HepG2 (cell line): ENCODE results near the gene TMEM183A. TPM values are rescaled to one million over a fixed set of nuclear protein-coding genes. Genes with fewer than 3 reads are reported as not detected.
A peak's percentile ranks its signal among the peaks of the same experiment; 100 is the strongest.

Experiments
- ATAD3A ChIP-seq: sonication (generic); formaldehyde crosslinking; IDR thresholded peaks from 2 replicates; pipeline ENCODE4 v1.4.0; 2020; ENCODE audit warnings: missing genetic modification reagents
- ATF4 ChIP-seq, 2 experiments: fragments of 450-650 bp in 1 of 2; sonication (generic) in 1 of 2; formaldehyde crosslinking; IDR thresholded peaks; 2 replicates each; pipeline versions ENCODE4 v1.5.0 to v1.8.0; 2020 to 2022; ENCODE audit warnings: mild to moderate bottlenecking in 1 of 2, missing genetic modification reagents in 1 of 2
- DBP ChIP-seq: sonication (generic); formaldehyde crosslinking; IDR thresholded peaks from 2 replicates; pipeline ENCODE4 v1.4.0; 2020; ENCODE audit warnings: missing genetic modification reagents; ENCODE audit errors: not compliant biosample characterization
- DMTF1 ChIP-seq: sonication (generic); formaldehyde crosslinking; IDR thresholded peaks from 2 replicates; pipeline ENCODE4 v1.4.0; 2020; ENCODE audit warnings: mild to moderate bottlenecking, missing genetic modification reagents
- FOXO1 ChIP-seq: sonication (generic); formaldehyde crosslinking; IDR thresholded peaks from 2 replicates; pipeline ENCODE4 v1.4.0; 2020; ENCODE audit warnings: missing genetic modification reagents
- KDM1A ChIP-seq: IDR thresholded peaks from 2 replicates; pipeline ENCODE4 v1.6.1; 2016; ENCODE audit warnings: missing compliant biosample characterization
- KDM4B ChIP-seq: sonication (generic); formaldehyde crosslinking; IDR thresholded peaks from 2 replicates; pipeline ENCODE4 v1.4.0; 2020; ENCODE audit warnings: missing genetic modification reagents
- MAZ ChIP-seq, 2 experiments: sonication (generic) in 1 of 2; formaldehyde crosslinking in 1 of 2; IDR thresholded peaks; 2 replicates each; pipeline versions ENCODE4 v1.5.0 to v1.6.1; 2012 to 2020; ENCODE audit warnings: low read depth in 2 of 2, mild to moderate bottlenecking in 2 of 2, borderline replicate concordance in 1 of 2, improper control_type of control experiment in 1 of 2, low read length in 1 of 2, missing genetic modification reagents in 1 of 2, moderate library complexity in 1 of 2
- MBNL3 ChIP-seq: fragments of 250-450 bp; sonication (Bioruptor Pico); conservative IDR thresholded peaks from 2 replicates; pipeline ENCODE4 v1.8.0; 2022; ENCODE audit warnings: mild to moderate bottlenecking, inconsistent platforms
- MED8 ChIP-seq: sonication (generic); formaldehyde crosslinking; IDR thresholded peaks from 2 replicates; pipeline ENCODE4 v1.8.1; 2023; ENCODE audit warnings: mild to moderate bottlenecking, missing genetic modification reagents; ENCODE audit not compliant: insufficient replicate concordance
- MEF2D ChIP-seq: sonication (generic); formaldehyde crosslinking; IDR thresholded peaks from 2 replicates; pipeline ENCODE4 v1.5.1; 2020; ENCODE audit warnings: mild to moderate bottlenecking, missing genetic modification reagents
- NR2F6 ChIP-seq, 2 experiments: IDR thresholded peaks; 2 replicates each; pipeline ENCODE4 v1.6.1; 2016; ENCODE audit warnings: antibody characterized with exemption in 1 of 2, mild to moderate bottlenecking in 1 of 2
- SMYD3 ChIP-seq: sonication (generic); formaldehyde crosslinking; IDR thresholded peaks from 2 replicates; pipeline ENCODE4 v1.8.1; 2023; ENCODE audit warnings: mild to moderate bottlenecking, missing genetic modification reagents
- TAF15 ChIP-seq: fragments of 200-400 bp; formaldehyde crosslinking; IDR thresholded peaks from one replicate; pipeline ENCODE4 v1.6.1; 2018; ENCODE audit warnings: mild to moderate bottlenecking, low read depth, low read length; ENCODE audit not compliant: poor library complexity, severe bottlenecking
- TCF7L2 ChIP-seq: IDR thresholded peaks from 2 replicates; pipeline ENCODE4 v1.6.1; 2011; ENCODE audit warnings: mild to moderate bottlenecking, low read depth, low read length, moderate library complexity
- ZNF251 ChIP-seq: sonication (generic); formaldehyde crosslinking; IDR thresholded peaks from 2 replicates; pipeline ENCODE4 v1.9.0; 2021; ENCODE audit warnings: mild to moderate bottlenecking, missing genetic modification reagents
- ZNF264 ChIP-seq: sonication (generic); formaldehyde crosslinking; IDR thresholded peaks from 2 replicates; pipeline ENCODE4 v1.4.0; 2020; ENCODE audit warnings: missing genetic modification reagents
- ZNF512 ChIP-seq: sonication (generic); formaldehyde crosslinking; IDR thresholded peaks from 2 replicates; pipeline ENCODE4 v1.4.0; 2020; ENCODE audit warnings: mild to moderate bottlenecking, missing genetic modification reagents
- ZNF547 ChIP-seq: sonication (generic); formaldehyde crosslinking; IDR thresholded peaks from 2 replicates; pipeline ENCODE4 v1.5.1; 2020; ENCODE audit warnings: mild to moderate bottlenecking, missing genetic modification reagents
- ZNF724P ChIP-seq: sonication (generic); formaldehyde crosslinking; IDR thresholded peaks from 2 replicates; pipeline ENCODE4 v1.8.0; 2022; ENCODE audit warnings: missing genetic modification reagents, borderline replicate concordance
- ZNF816 ChIP-seq: sonication (generic); formaldehyde crosslinking; IDR thresholded peaks from 2 replicates; pipeline ENCODE4 v1.8.0; 2022; ENCODE audit warnings: missing genetic modification reagents, mild to moderate bottlenecking, borderline replicate concordance
- ZNF883 ChIP-seq: sonication (generic); formaldehyde crosslinking; IDR thresholded peaks from 2 replicates; pipeline ENCODE4 v1.5.1; 2020; ENCODE audit warnings: mild to moderate bottlenecking, missing genetic modification reagents; ENCODE audit errors: not compliant biosample characterization
- ZSCAN20 ChIP-seq: sonication (generic); formaldehyde crosslinking; IDR thresholded peaks from 2 replicates; pipeline ENCODE4 v1.4.0; 2020; ENCODE audit warnings: missing genetic modification reagents, mild to moderate bottlenecking, borderline replicate concordance
- polyA plus RNA-seq, 8 experiments: library from polyadenylated mRNA; depleted of rRNA in 3 of 8; stranded (reverse) in 7 of 8; unstranded in 1 of 8; fragments of >200 nt; fragmentation: Illumina TruSeq in 4 of 8; extraction: Trizol in 4 of 8; gene quantifications; 2 replicates each; pipeline versions ENCODE4 v1.2.1 to v1.2.3, GENCODE V29; 2011 to 2016; ENCODE audit warnings: low read depth in 4 of 8, missing spikeins in 1 of 8, mixed read lengths in 1 of 8; ENCODE audit not compliant: insufficient read depth in 1 of 8
- total RNA-seq, 5 experiments: library from RNA; depleted of rRNA; stranded (reverse); fragments of >200 nt; fragmentation: Illumina TruSeq; extraction: Trizol; gene quantifications; 2 replicates each; pipeline ENCODE4 v1.2.3, GENCODE V29; 2016; ENCODE audit warnings: low read depth in 1 of 5

Gene TMEM183A
- total and polyA plus RNA-seq, 2 of the 13 experiments (the other 11 are each of a cell fraction or from before 2014, with no cell fraction given) = 59.7 to 82.0 TPM

GRCh38 chr1:202957733-202958543, 49.2 kb upstream of the TMEM183A start, which contains the start of gene ADIPOR1 (continued):
- TF ChIP-seq TAF15 (no peak), ZNF547 (CRISPR knock-in tag) (no peak), DMTF1 (CRISPR knock-in tag) (no peak), MAZ (IDR thresholded peaks at IDR 0.05; ENCODE audit: borderline replicate concordance, low read depth, low read length) (no peak; the same call in 1 of the 2 replicates), MAZ (CRISPR knock-in tag; IDR thresholded peaks at IDR 0.05; ENCODE audit: low read depth) (no peak), MBNL3 (CRISPR knock-in tag) (no peak), TCF7L2 (no peak), ZNF251 (CRISPR knock-in tag) (no peak), ZNF264 (CRISPR knock-in tag) (no peak), KDM1A (CRISPR knock-in tag) (no peak), ZNF724P (no peak), ZNF816 (no peak), ZSCAN20 (CRISPR knock-in tag) (0 out of 2 replicates have a peak, but pooled peaks have one; percentile 47), ATAD3A (CRISPR knock-in tag) (no peak), SMYD3 (no peak), ZNF883 (CRISPR knock-in tag) (no peak), DBP (CRISPR knock-in tag) (no peak), MEF2D (CRISPR knock-in tag) (no peak), NR2F6 (IDR thresholded peaks at IDR 0.05) (no peak), NR2F6 (CRISPR knock-in tag; IDR thresholded peaks at IDR 0.05) (no peak; the same call in 1 of the 2 replicates), ZNF512 (CRISPR knock-in tag) (0 out of 2 replicates have a peak, but pooled peaks have one; percentile 51), KDM4B (CRISPR knock-in tag) (no peak), ATF4 (CRISPR knock-in tag; IDR thresholded peaks at IDR 0.05) (no peak), MED8 (CRISPR knock-in tag) (no peak), FOXO1 (CRISPR knock-in tag) (no peak)
